HPDE6-E6E7 (cell line): ENCODE measurements around the gene TRIM24.

Experiments used
- DNase-seq: peaks from one replicate; pipeline ENCODE4 v3.0.0; 2011; ENCODE audit warnings: missing footprints; ENCODE audit errors: extremely low spot score

Gene TRIM24

DNA sequence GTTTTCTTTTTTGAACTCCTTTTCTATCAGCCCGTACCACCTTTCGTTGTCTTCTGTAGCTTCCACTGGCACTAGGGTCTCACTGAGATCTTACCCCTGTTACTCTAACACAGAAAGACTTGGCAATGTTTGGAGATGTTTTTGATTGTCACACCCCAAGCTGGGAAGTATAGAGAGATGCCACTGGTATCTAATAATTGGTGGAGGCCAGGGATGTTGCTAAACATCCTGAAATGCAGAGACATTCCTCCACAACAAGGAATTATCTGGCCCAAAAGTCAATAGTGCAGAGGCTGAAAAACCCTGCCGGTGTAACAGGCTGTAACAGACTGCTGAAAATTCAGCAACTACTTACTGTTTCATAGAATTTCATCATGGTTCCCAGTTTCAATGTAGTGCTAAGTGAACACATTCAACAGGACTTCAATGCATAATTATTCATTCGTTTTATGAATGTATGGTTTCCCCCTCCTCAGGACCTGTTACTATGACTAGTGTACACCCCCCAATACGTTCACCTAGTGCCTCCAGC, 115.9 kb downstream of the TRIM24 start:
- no peak for DNase-seq

GRCh38 chr7:138579136-138579535, 119.1 kb downstream of the TRIM24 start:
- no peak for DNase-seq

DNA sequence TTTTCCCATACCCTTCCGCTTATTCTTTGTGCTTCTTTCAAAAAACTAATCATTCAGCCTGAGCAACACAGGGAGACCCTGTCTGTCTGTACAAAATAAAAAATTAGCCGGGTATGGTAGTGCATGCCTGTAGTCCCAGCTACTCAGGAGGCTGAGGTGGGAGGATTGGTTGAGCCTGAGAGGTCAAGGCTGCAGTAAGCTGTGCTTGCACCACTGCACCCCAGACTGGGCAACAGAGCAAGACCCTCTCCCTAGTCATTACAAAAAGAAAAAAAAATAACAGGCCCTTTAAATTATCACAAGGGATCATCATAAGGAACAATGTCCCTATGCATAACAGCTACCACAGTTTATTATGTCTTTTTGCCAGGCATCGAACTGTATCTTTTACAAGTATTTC, 119.6 kb downstream of the TRIM24 start:
- DNase-seq: no peak

GRCh38 chr7:138581065-138581464, 121.0 kb downstream of the TRIM24 start:
- no peak for DNase-seq

DNA sequence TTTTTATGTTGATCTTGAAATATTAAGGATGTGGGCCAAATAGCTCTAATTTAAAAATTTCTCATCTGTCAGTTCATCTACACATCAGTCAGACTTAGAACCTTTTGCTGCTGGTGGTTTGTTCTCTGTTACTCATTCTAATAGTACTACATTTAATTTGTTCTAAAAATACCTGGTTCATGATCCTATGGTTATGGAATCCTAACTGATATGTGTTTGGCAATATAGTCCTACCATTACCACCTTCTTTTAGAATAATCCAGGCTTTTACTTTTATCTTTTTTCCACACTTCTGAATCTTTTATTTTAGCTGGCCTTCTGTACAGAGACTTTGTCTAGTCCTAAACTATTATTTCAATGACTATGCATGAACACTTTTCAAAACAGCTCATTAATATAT, 124.2 kb downstream of the TRIM24 start:
- DNase-seq: no peak

GRCh38 chr7:138584696-138585095, 124.6 kb downstream of the TRIM24 start:
- DNase-seq: no peak

GRCh38 chr7:138585283-138585993, 125.4 kb downstream of the TRIM24 start:
- DNase-seq: no peak

- no peak for DNase-seq
These were observed 127.4 kb downstream of the TRIM24 start for GRCh38 chr7:138587485-138587884.

DNA sequence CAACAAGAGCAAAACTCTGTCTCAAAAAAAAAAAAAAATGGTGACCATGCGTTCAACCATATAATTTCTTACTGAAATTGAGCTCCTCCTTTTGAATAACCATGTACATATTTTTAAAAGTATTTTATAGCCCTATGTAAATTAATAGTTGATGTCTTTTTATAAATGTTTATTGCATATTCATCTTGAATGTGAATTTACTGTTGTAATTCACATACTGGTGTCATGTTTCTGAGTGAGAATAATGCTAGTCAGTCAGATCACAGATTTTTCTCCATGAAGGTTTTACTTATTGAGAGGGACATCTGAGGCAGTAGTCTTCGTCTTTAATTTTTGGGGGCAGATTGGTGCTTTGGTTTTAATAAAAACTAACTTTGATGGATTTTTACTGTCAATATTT, 128.9 kb downstream of the TRIM24 start:
- no peak for DNase-seq

- no peak for DNase-seq
These were observed 130.1 kb downstream of the TRIM24 start for GRCh38 chr7:138590154-138590553.

DNA sequence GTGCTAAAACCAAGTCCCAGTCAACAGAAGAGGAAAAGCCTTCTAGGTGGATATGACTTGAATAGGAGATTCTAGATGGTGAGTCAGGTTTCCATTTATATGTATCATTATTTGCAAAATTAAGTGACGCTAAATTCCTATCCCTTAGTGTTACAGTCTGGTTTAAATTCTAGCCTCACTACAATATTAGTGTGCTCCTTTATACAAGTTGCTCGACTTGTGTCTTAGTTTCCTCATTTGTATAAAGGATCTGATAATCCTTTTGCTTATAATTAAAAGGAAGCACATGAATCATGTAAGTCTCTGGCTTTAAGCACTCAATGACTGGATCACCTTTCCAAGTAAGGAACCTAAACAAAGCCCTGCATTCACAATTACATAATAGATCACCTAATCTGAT, 135.4 kb downstream of the TRIM24 start:
- DNase-seq: no peak

DNA sequence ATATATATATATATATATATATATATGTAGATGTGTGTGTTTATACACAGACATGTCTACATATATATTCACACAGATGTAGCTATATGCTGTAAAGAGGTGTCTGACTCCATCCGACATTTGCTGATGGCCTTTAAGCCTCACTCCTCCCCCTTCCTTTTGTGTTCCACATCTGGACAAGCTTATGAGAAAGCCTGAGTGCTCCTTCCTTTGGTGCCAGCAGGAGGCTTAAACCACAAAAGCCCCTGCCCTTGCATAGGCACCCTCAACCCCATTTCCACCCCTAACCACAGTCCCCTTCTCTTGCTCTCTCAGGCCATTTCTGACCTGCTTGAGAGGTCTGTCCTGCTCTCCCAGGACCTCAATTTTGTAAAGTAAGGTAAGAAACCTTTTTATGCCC, 142.4 kb downstream of the TRIM24 start:
- no peak for DNase-seq

DNA sequence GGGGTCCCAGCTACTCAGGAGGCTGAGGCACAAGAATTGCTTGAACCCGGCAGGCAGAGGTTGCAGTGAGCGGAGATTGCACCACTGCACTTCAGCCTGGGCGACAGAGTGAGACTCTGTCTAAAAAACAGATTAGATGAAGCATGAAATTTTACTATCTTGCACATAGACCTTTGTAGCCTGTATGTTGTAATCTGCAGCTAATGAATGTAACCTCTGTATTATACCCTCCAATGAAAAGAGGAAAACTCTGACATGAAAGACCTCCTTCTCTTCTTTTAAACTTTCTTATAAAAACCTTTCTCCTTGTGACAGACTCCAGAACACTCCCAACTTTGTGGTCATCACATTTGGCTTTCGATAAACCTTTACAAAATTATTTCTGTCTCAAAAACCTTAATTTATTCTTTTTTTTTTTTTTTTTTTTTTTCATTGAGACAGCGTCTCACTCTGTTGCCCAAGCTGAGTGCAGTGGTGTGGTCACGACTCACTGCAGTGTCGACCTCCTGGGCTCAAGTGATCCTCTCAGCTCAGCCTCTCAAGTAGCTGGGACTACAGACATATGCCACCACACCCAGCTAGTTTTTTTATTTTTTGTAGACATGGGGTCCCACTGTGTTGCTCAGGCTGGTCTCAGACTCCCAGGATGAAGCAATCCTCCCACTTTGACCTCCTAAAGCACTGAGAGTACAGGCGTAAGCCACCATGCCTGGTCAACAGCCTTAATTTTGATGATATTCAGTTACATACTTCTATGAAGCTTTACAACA, 143.7 kb downstream of the TRIM24 start:
- DNase-seq: no peak

DNA sequence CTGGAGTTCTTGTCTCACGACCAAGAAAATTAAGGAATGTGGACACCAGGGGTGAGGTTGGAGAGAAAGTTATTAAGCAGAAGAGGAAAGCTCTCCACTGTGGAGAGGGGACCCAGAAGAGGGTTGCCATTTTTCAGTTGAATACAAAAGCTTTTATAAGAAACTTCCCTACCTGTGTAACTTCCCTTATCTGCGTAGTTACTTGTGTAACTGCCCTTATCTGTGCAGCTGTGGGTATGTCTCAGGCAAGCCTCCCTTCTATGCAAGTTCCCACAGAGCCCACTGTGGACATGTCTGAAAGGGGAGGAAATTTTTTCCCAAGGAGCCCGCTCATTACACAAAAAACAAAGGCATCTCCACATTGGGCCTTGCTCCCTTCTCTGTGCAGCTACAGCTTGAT, 146.2 kb downstream of the TRIM24 start:
- DNase-seq: no peak

- DNase-seq: no peak
These were observed 147.4 kb downstream of the TRIM24 start for GRCh38 chr7:138607216-138608126.

DNA sequence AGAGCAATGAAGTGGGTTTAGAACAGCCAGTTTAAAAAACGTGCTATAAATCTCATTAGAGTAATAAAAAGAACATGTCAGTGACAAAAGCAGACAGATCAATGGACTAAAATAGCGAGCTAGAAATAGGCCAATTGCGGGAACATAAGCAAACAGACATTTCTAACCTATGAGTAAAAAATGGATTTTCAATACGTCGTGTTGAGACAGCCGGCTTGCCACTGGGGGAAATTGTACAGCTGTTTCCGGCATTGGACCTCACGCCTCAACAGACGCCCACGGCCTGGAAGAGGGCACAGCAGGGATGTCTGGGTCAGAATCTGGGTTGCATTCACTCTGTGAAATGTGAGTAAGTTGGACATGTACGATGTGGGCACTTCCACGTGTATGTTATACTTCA, 148.2 kb downstream of the TRIM24 start:
- no peak for DNase-seq

DNA sequence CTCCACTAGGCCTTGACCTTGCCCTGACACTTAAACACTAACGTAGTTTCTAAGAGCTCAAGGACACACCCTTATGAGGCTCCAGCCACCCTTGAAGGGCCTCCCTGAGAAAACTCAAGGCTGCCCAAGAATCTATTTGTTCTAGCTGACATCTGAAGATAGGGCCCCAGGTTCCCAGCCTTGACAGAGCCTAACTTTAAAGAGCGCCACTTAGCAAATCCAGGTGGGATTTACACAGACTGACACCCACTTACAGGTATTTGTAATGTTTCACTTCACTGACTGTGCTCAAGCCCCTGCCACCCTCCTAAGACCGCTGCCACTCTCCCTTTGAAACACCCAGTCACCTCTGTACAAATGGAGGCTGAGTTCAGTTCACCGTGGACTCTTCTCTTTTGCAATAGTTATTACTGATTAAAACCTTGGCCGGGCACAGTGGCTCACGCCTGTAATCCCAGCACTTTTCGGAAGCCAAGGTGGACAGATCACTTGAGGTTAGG, 150.7 kb downstream of the TRIM24 start:
- DNase-seq: no peak

- no peak for DNase-seq
These were observed 153.6 kb downstream of the TRIM24 start for GRCh38 chr7:138613630-138614029.

DNA sequence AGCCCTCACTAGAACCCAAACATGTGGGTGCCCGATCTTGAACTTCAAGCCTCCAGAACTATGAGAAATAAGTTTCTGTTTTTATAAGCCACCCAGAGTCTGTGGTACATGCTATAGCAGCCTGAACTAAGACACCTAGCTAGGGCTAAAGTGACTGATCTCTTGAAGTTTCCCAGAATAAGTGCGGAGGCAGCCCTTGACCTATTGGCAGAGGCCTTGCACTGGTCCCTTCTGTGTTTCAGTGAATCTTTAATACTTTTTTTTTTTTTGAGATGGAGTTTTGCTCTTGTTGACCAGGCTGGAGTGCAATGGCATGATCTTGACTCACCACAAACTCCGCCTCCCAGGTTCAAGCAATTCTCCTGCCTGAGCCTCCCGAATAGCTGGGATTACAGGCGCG, 156.0 kb downstream of the TRIM24 start:
- DNase-seq: no peak

GRCh38 chr7:138618506-138618905, 158.4 kb downstream of the TRIM24 start:
- no peak for DNase-seq

DNA sequence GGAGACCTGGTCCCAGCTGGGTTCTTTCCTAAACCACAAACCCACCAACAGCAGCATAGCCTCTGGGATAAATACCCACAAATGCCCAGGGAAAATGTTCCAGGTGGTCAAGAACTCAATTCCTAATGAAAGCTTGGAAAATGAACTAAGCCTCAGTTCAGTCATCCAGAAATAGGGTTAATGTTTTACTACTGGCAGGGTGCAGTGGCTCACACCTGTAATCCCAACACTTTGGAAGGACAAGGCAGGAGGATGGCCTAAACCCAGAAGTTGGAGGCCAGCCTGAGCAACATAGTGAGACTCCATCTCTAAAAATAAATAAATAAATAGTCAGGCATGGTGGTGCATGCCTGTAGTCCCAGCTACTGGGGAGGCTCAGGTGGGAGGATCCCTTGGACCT, 158.9 kb downstream of the TRIM24 start:
- no peak for DNase-seq

- DNase-seq: no peak
These were observed 162.8 kb downstream of the TRIM24 start for GRCh38 chr7:138622841-138623240.
